ENCODE measurements around the gene OSBPL8. TPM values are rescaled to one million over a fixed set of nuclear protein-coding genes. Genes with fewer than 3 reads are reported as not detected.

OSBPL8 gene
- total and polyA plus RNA-seq, 10 of the 15 experiments (the other 5 are each of a cell fraction or from before 2014, with no cell fraction given) = 10.4 to 58.0 (median 32.0) TPM

DNA sequence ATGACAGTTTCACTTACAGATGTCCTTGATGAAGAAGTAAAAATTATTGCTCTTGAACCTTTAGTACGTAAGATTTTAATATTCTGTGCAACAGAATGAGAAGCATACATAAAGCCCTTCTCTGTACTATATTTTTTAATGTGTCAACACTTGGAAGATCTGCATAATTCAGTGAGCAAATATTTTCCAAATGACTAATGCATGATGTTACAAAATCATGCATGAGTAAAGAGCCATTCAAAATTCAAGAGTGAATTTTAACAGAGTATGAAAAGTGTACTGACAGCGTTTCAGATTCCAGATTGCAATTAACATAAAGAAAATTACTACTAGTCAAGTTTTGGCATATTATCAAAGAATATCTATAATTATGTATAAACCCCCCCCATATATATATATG is 110.0 kb downstream of the OSBPL8 start:
- no peak overlapping the region for H3K9ac ChIP-seq (ENCODE audit: control insufficient read depth, insufficient read depth, low read length)
- no peak for ATAC-seq
- H3K9me3 ChIP-seq (replicated peaks; ENCODE audit: control insufficient read depth, insufficient read depth, low read length) = no peaks in the 10 kb centered on the region
- SMC1A ChIA-PET (ENCODE audit: uncharacterized antibody, unreplicated experiment) = no interaction called here
- no peak overlapping the region for H3K4me3 ChIP-seq
- no peak overlapping the region for H2AFZ ChIP-seq (ENCODE audit: control insufficient read depth, low read depth, low read length)
- no peaks in the 10 kb centered on the region for H3K27me3 ChIP-seq (replicated peaks in 1 of 2; ENCODE audit: control insufficient read depth in 2 of 2, insufficient read depth in 2 of 2, low read length in 1 of 2)
- CTCF ChIA-PET = no interaction called here
- no peaks in the 10 kb centered on the region for H4K20me1 ChIP-seq (ENCODE audit: control insufficient read depth, insufficient read depth)
- no peaks in the 10 kb centered on the region for H3K79me2 ChIP-seq (ENCODE audit: control insufficient read depth, insufficient read depth, low read length)
- no peaks in the 10 kb centered on the region; a peak in 1 of 4 replicates for H3K36me3 ChIP-seq (ENCODE audit: control insufficient read depth in 2 of 2, insufficient read depth in 2 of 2, low read length in 1 of 2)
- TF ChIP-seq IRF4 (IDR thresholded peaks at IDR 0.05; ENCODE audit: low read depth, low read length) (no peak), LARP7 (IDR thresholded peaks at IDR 0.05) (no peak), FOS (IDR thresholded peaks at IDR 0.05; ENCODE audit: borderline replicate concordance, extremely low read depth, insufficient read length) (no peak), RUNX3 (IDR thresholded peaks at IDR 0.05; ENCODE audit: low read length) (no peak), YBX1 (IDR thresholded peaks at IDR 0.05) (no peak), ZNF274 (IDR thresholded peaks at IDR 0.05; ENCODE audit: insufficient read depth, insufficient read length) (no peak), SUPT20H (IDR thresholded peaks at IDR 0.05; ENCODE audit: borderline replicate concordance, control insufficient read depth, low read depth, low read length) (no peak), RFX5 (IDR thresholded peaks at IDR 0.05; ENCODE audit: low read depth, low read length) (no peak)
- TF ChIP-seq, protein P1, sequence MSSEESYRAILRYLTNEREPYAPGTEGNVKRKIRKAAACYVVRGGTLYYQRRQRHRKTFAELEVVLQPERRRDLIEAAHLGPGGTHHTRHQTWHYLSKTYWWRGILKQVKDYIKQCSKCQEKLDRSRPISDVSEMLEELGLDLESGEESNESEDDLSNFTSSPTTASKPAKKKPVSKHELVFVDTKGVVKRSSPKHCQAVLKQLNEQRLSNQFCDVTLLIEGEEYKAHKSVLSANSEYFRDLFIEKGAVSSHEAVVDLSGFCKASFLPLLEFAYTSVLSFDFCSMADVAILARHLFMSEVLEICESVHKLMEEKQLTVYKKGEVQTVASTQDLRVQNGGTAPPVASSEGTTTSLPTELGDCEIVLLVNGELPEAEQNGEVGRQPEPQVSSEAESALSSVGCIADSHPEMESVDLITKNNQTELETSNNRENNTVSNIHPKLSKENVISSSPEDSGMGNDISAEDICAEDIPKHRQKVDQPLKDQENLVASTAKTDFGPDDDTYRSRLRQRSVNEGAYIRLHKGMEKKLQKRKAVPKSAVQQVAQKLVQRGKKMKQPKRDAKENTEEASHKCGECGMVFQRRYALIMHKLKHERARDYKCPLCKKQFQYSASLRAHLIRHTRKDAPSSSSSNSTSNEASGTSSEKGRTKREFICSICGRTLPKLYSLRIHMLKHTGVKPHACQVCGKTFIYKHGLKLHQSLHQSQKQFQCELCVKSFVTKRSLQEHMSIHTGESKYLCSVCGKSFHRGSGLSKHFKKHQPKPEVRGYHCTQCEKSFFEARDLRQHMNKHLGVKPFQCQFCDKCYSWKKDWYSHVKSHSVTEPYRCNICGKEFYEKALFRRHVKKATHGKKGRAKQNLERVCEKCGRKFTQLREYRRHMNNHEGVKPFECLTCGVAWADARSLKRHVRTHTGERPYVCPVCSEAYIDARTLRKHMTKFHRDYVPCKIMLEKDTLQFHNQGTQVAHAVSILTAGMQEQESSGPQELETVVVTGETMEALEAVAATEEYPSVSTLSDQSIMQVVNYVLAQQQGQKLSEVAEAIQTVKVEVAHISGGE (CRISPR knock-in tag; IDR thresholded peaks at IDR 0.05) = no peak
- TF ChIP-seq, protein P2, sequence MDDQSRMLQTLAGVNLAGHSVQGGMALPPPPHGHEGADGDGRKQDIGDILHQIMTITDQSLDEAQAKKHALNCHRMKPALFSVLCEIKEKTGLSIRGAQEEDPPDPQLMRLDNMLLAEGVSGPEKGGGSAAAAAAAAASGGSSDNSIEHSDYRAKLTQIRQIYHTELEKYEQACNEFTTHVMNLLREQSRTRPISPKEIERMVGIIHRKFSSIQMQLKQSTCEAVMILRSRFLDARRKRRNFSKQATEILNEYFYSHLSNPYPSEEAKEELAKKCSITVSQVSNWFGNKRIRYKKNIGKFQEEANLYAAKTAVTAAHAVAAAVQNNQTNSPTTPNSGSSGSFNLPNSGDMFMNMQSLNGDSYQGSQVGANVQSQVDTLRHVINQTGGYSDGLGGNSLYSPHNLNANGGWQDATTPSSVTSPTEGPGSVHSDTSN (IDR thresholded peaks at IDR 0.05; ENCODE audit: insufficient replicate concordance, low read depth, low read length) = no peak
- TF ChIP-seq, protein P3, sequence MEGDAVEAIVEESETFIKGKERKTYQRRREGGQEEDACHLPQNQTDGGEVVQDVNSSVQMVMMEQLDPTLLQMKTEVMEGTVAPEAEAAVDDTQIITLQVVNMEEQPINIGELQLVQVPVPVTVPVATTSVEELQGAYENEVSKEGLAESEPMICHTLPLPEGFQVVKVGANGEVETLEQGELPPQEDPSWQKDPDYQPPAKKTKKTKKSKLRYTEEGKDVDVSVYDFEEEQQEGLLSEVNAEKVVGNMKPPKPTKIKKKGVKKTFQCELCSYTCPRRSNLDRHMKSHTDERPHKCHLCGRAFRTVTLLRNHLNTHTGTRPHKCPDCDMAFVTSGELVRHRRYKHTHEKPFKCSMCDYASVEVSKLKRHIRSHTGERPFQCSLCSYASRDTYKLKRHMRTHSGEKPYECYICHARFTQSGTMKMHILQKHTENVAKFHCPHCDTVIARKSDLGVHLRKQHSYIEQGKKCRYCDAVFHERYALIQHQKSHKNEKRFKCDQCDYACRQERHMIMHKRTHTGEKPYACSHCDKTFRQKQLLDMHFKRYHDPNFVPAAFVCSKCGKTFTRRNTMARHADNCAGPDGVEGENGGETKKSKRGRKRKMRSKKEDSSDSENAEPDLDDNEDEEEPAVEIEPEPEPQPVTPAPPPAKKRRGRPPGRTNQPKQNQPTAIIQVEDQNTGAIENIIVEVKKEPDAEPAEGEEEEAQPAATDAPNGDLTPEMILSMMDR (IDR thresholded peaks at IDR 0.05 in 2 of 3, conservative IDR thresholded peaks at IDR 0.05 in 1 of 3; ENCODE audit: control insufficient read depth in 2 of 3, extremely low read depth in 1 of 3, insufficient read depth in 1 of 3, low read depth in 3 of 3, low read length in 3 of 3) = no peak
- no peak overlapping the region for H3K27ac ChIP-seq (ENCODE audit: control insufficient read depth, insufficient read depth)
- RAD21 ChIA-PET (ENCODE audit: unreplicated experiment) = no interaction called here
- BruUV-seq (replicated peaks) = no TSS peak
- no peaks in the 10 kb centered on the region for H3K4me1 ChIP-seq (ENCODE audit: control insufficient read depth, insufficient read depth, low read length)
- FAIRE-seq = no peak
- WGBS (ENCODE audit: insufficient coverage, insufficient replicate concordance, low lambda C conversion rate, missing lambda C conversion rate) = 96% methylated on average over 2 of the region's 2 CpGs
- H3K4me2 ChIP-seq (ENCODE audit: control insufficient read depth, insufficient read depth) = no peak overlapping the region
- POLR2A ChIA-PET = no interaction called here
- no peak for DNase-seq (ENCODE audit: low read depth, low spot score)
- intact Hi-C loops (cut with micrococcal nuclease; ENCODE audit: unreplicated experiment) (no loop called here), in situ Hi-C loops (cut with MboI) (no loop called here)

All from GM12878 (cell line).